HepG2 (cell line): ENCODE data around the gene LCAT. TPM values are rescaled to one million over a fixed set of nuclear protein-coding genes. Genes with fewer than 3 reads are reported as not detected.

Experiments
- AGO2 ChIP-seq: fragments of 200-400 bp; formaldehyde crosslinking; optimal IDR thresholded peaks from 2 replicates; pipeline ENCODE3; 2017; ENCODE audit warnings: mild to moderate bottlenecking, low read depth, low read length, moderate library complexity
- ATRX ChIP-seq: sonication (generic); formaldehyde crosslinking; IDR thresholded peaks from 2 replicates; pipeline ENCODE4 v1.4.0; 2020; ENCODE audit warnings: missing genetic modification reagents, borderline replicate concordance
- CCDC6 ChIP-seq: sonication (generic); formaldehyde crosslinking; IDR thresholded peaks from 2 replicates; pipeline ENCODE4 v1.8.1; 2022; ENCODE audit warnings: mild to moderate bottlenecking, missing genetic modification reagents, moderate library complexity
- CREBL2 ChIP-seq: sonication (generic); formaldehyde crosslinking; IDR thresholded peaks from 2 replicates; pipeline ENCODE4 v1.8.1; 2023; ENCODE audit warnings: missing genetic modification reagents, mild to moderate bottlenecking, borderline replicate concordance
- DNMT3B ChIP-seq: conservative IDR thresholded peaks from 2 replicates; pipeline ENCODE4 v1.6.1; 2016; ENCODE audit warnings: missing biosample characterization, control low read depth
- ELK4 ChIP-seq: sonication (generic); formaldehyde crosslinking; IDR thresholded peaks from 2 replicates; pipeline ENCODE4 v1.9.0; 2021; ENCODE audit warnings: missing genetic modification reagents, borderline replicate concordance
- HES4 ChIP-seq: sonication (generic); formaldehyde crosslinking; IDR thresholded peaks from 2 replicates; pipeline ENCODE4 v1.9.0; 2021; ENCODE audit warnings: mild to moderate bottlenecking, missing genetic modification reagents, borderline replicate concordance
- HMGXB4 ChIP-seq, 2 experiments: sonication (generic) in 1 of 2; formaldehyde crosslinking in 1 of 2; IDR thresholded peaks; 2 replicates each; pipeline versions ENCODE4 v1.4.0 to v1.6.1; 2018 to 2020; ENCODE audit warnings: missing genetic modification reagents in 2 of 2, borderline replicate concordance in 1 of 2, low read depth in 1 of 2, mild to moderate bottlenecking in 1 of 2, missing biosample characterization in 1 of 2
- HOXA7 ChIP-seq: sonication (generic); formaldehyde crosslinking; IDR thresholded peaks from 2 replicates; pipeline ENCODE4 v1.8.1; 2022; ENCODE audit warnings: mild to moderate bottlenecking, missing genetic modification reagents, moderate library complexity
- MBNL3 ChIP-seq: fragments of 250-450 bp; sonication (Bioruptor Pico); conservative IDR thresholded peaks from 2 replicates; pipeline ENCODE4 v1.8.0; 2022; ENCODE audit warnings: mild to moderate bottlenecking, inconsistent platforms
- NKX3-1 ChIP-seq: sonication (generic); formaldehyde crosslinking; IDR thresholded peaks from 2 replicates; pipeline ENCODE4 v1.5.0; 2020; ENCODE audit warnings: missing genetic modification reagents
- PAX8 ChIP-seq: sonication (generic); formaldehyde crosslinking; IDR thresholded peaks from 2 replicates; pipeline ENCODE4 v1.8.0; 2022; ENCODE audit warnings: mild to moderate bottlenecking, missing genetic modification reagents, borderline replicate concordance
- PHF8 ChIP-seq: sonication (generic); formaldehyde crosslinking; IDR thresholded peaks from 2 replicates; pipeline ENCODE4 v1.5.0; 2020; ENCODE audit warnings: missing genetic modification reagents
- RAD51 ChIP-seq: fragments of 450-650 bp; IDR thresholded peaks from 2 replicates; pipeline ENCODE4 v1.6.1; 2016; ENCODE audit warnings: borderline replicate concordance
- RBM39 ChIP-seq: fragments of 200-400 bp; formaldehyde crosslinking; IDR thresholded peaks from one replicate; pipeline ENCODE4 v1.6.1; 2018; ENCODE audit warnings: antibody characterized with exemption, mild to moderate bottlenecking, low read depth, low read length; ENCODE audit not compliant: poor library complexity, severe bottlenecking
- RFX1 ChIP-seq: fragments of 450-650 bp; IDR thresholded peaks from 2 replicates; pipeline ENCODE4 v1.6.1; 2017
- ZC3H13 ChIP-seq: sonication (generic); formaldehyde crosslinking; IDR thresholded peaks from 2 replicates; pipeline ENCODE4 v1.8.1; 2023; ENCODE audit warnings: mild to moderate bottlenecking, missing genetic modification reagents, moderate library complexity
- ZFP1 ChIP-seq: IDR thresholded peaks from 2 replicates; pipeline ENCODE4 v1.6.1; 2016
- ZFP36L1 ChIP-seq: sonication (generic); formaldehyde crosslinking; IDR thresholded peaks from 2 replicates; pipeline ENCODE4 v1.8.0; 2022; ENCODE audit warnings: mild to moderate bottlenecking, missing genetic modification reagents, moderate library complexity
- ZNF160 ChIP-seq: sonication (generic); formaldehyde crosslinking; IDR thresholded peaks from 2 replicates; pipeline ENCODE4 v1.8.0; 2022; ENCODE audit warnings: mild to moderate bottlenecking, inconsistent platforms, missing genetic modification reagents
- ZNF205 ChIP-seq: IDR thresholded peaks from 2 replicates; pipeline ENCODE4 v1.6.1; 2018; ENCODE audit warnings: missing biosample characterization, missing genetic modification reagents
- ZNF224 ChIP-seq: sonication (generic); formaldehyde crosslinking; IDR thresholded peaks from 2 replicates; pipeline ENCODE4 v1.5.0; 2020; ENCODE audit warnings: mild to moderate bottlenecking, missing genetic modification reagents
- ZNF574 ChIP-seq: sonication (generic); formaldehyde crosslinking; IDR thresholded peaks from 2 replicates; pipeline ENCODE4 v1.4.0; 2020; ENCODE audit warnings: missing genetic modification reagents
- ZNF629 ChIP-seq: sonication (generic); formaldehyde crosslinking; conservative IDR thresholded peaks from 2 replicates; pipeline ENCODE4 v1.5.0; 2020; ENCODE audit warnings: missing genetic modification reagents
- ZSCAN31 ChIP-seq: sonication (generic); formaldehyde crosslinking; IDR thresholded peaks from 2 replicates; pipeline ENCODE4 v1.5.0; 2020; ENCODE audit warnings: low read depth, mild to moderate bottlenecking, missing genetic modification reagents
- polyA plus RNA-seq, 8 experiments: library from polyadenylated mRNA; depleted of rRNA in 3 of 8; stranded (reverse) in 7 of 8; unstranded in 1 of 8; fragments of >200 nt; fragmentation: Illumina TruSeq in 4 of 8; extraction: Trizol in 4 of 8; gene quantifications; 2 replicates each; pipeline versions ENCODE4 v1.2.1 to v1.2.3, GENCODE V29; 2011 to 2016; ENCODE audit warnings: low read depth in 4 of 8, missing spikeins in 1 of 8, mixed read lengths in 1 of 8; ENCODE audit not compliant: insufficient read depth in 1 of 8
- total RNA-seq, 5 experiments: library from RNA; depleted of rRNA; stranded (reverse); fragments of >200 nt; fragmentation: Illumina TruSeq; extraction: Trizol; gene quantifications; 2 replicates each; pipeline ENCODE4 v1.2.3, GENCODE V29; 2016; ENCODE audit warnings: low read depth in 1 of 5

LCAT gene
- total and polyA plus RNA-seq, 2 of the 13 experiments (the other 11 are each of a cell fraction or from before 2014, with no cell fraction given), result 36.1 to 38.9 TPM

- peak; percentile 36; the same call in 1 of the 2 replicates for TF ChIP-seq DNMT3B (CRISPR knock-in tag)
- TF ChIP-seq CCDC6 (CRISPR knock-in tag), result 0 out of 2 replicates have a peak, but pooled peaks have one; percentile 33
- TF ChIP-seq ZC3H13 (CRISPR knock-in tag), result no peak
- peak; percentile 19 for TF ChIP-seq RBM39
- no peak; the same call in 1 of the 2 replicates for TF ChIP-seq ZSCAN31 (CRISPR knock-in tag)
- TF ChIP-seq ATRX (CRISPR knock-in tag), result no peak
- TF ChIP-seq HMGXB4 (CRISPR knock-in tag; IDR thresholded peaks at IDR 0.05; ENCODE audit: borderline replicate concordance in 1 of 2, low read depth in 1 of 2), result peak; percentile 3 to 53; a peak in 1 of 4 replicates
- no peak for TF ChIP-seq ELK4 (CRISPR knock-in tag)
- TF ChIP-seq RFX1, result no peak
- no peak for TF ChIP-seq ZNF160
- no peak; the same call in 1 of the 2 replicates for TF ChIP-seq PAX8
- no peak for TF ChIP-seq ZNF205
- no peak for TF ChIP-seq MBNL3
- TF ChIP-seq HOXA7 (CRISPR knock-in tag), result no peak
- TF ChIP-seq ZNF224 (CRISPR knock-in tag), result no peak
- no peak for TF ChIP-seq CREBL2
- no peak for TF ChIP-seq ZFP1 (CRISPR knock-in tag)
- TF ChIP-seq RAD51, result no peak
- TF ChIP-seq ZNF574 (CRISPR knock-in tag), result peak; percentile 50; the same call in 1 of the 2 replicates
- TF ChIP-seq AGO2, result peak; percentile 58
- TF ChIP-seq PHF8 (CRISPR knock-in tag), result no peak
- no peak for TF ChIP-seq ZFP36L1 (CRISPR knock-in tag)
- no peak; the same call in 1 of the 2 replicates for TF ChIP-seq HES4
- no peak for TF ChIP-seq ZNF629 (CRISPR knock-in tag)
- TF ChIP-seq NKX3-1 (CRISPR knock-in tag), result no peak
Measured at GRCh38 chr16:67966549-67967182, 22.7 kb upstream of the LCAT start (continued).
